Astrocyte of the spinal cord (primary cell): ENCODE results near the gene PLCH2.

ENCODE experiments used
- DNase-seq: peaks from one replicate; pipeline ENCODE4 v3.0.0; 2011; ENCODE audit warnings: low read depth, low spot score
- H3K4me3 ChIP-seq: 2 replicates; pipeline ENCODE4 v1.5.1; 2011; ENCODE audit warnings: low read depth, mild to moderate bottlenecking, low read length, moderate library complexity
- CTCF ChIP-seq: IDR thresholded peaks from 2 replicates; pipeline ENCODE4 v1.5.1; 2012; ENCODE audit warnings: low read depth, mild to moderate bottlenecking, low read length, inconsistent platforms
- in situ Hi-C: cut with HindIII; loops from 2 replicates; pipeline ENCODE4 v1.10.0; 2017; ENCODE audit warnings: low sequenced_read_pairs

Gene PLCH2

GRCh38 chr1:2445162-2445822 lies 30.8 kb upstream of the PLCH2 start:
- in situ Hi-C loops: no loop called here
- DNase-seq: no peak
- TF ChIP-seq CTCF: no peak
- H3K4me3 ChIP-seq: no peak overlapping the region

DNA sequence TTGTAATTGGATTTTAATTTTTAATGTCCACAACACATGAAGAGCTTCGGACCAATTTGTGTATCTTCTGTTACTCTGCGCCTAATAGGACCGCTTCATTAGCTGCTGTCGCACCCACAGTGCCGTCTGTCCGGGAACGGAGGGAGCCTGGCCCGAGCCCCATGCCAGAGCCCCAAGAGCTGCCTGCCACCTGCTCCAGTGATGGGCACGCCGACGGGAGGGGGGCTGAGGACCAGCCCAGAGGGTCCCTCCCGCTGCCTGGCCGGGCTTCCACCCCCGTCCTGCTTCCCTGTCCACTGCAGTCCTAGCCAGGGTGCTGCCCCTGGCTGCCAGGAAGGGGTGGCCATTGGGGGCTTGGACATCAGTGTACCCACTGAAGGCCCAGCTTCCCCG lies 30.3 kb upstream of the PLCH2 start:
- DNase-seq: no peak
- H3K4me3 ChIP-seq: no peak overlapping the region
- in situ Hi-C loops: no loop called here
- TF ChIP-seq CTCF: no peak

DNA sequence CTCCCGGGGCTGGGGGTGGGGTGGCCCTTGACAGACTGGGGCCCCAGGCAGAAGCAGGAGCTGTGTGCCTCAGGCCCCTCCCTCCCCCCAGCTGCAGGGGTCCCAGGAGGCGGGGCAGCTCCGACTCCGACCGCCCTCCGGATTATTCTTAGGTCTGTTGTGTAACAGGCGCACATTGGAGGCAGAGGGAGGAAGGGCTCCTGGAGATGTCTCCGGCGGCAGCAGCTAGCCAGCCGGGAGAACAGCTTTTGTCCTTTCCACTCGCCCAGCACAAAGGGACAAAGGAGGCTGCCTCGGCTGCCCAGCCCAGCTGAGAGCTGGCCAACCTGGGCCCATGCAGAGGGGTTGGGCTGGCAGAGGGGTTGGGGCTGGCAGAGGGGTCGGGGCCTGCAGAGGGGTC lies 29.7 kb upstream of the PLCH2 start:
- no peak for DNase-seq
- H3K4me3 ChIP-seq: no peak overlapping the region
- in situ Hi-C loops: no loop called here
- no peak for TF ChIP-seq CTCF

DNA sequence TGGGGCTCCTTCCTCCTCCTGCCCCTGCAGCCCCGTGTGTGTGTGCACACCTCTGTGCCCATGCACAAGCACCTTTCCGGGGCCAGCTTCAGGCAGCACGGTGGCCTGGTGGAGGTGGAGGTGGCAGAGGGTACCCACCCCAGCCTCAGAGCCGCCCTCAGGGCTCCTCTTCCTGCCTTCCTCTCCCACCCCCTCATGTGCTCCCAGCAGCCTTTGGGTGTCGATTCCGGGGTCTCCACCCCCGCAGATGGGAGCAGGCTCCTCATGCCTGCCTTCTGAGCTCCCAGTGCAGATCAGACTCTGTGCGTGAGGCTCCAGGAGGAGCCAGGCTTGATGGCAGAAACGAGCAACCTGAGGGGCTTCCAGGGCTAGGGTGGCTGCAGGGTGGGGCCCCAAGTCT lies 29.2 kb upstream of the PLCH2 start:
- no peak for TF ChIP-seq CTCF
- in situ Hi-C loops: no loop called here
- no peak for DNase-seq
- H3K4me3 ChIP-seq: no peak overlapping the region

- H3K4me3 ChIP-seq: no peak overlapping the region
- in situ Hi-C loops: no loop called here
- DNase-seq: no peak
- TF ChIP-seq CTCF: no peak
Observed at GRCh38 chr1:2447276-2448097, 28.6 kb upstream of the PLCH2 start.

DNA sequence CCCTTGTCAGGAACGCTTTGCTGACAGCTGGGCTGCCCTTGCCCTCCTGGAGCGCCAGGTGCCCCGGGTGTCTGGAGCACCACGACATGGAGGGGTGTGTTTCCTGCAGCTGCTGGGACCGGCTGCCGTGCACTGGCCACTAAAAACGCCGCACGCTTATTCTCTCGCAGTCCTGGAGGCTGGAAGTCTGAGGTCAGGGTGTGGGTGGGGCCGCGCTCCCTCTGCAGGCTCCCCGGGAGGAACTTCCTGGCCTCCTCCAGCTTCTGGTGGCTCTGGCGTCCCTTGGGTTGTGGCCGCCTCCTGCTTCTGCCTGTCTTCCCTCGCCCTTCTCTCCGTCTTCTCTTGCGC lies 28.0 kb upstream of the PLCH2 start:
- TF ChIP-seq CTCF: no peak
- no peak for DNase-seq
- in situ Hi-C loops: no loop called here
- H3K4me3 ChIP-seq: no peak overlapping the region
